Activated T-helper 1 cell treated with anti-CD3 and anti-CD28 coated beads, Interleukin-12 subunit alpha, Interleukin-12 subunit beta, Interleukin-2, Interleukin-4 antibody, amounts not matched to agents 30 ng/mL and 10 ng/mL and 1 ng/mL, durations not matched to agents 14 hours and 24 hours and 36 hours (primary cell): ENCODE data around the gene TEX2. TPM values are rescaled to one million over a fixed set of nuclear protein-coding genes. Genes with fewer than 3 reads are reported as not detected.
"Not testable (repeated sequence)": the region's sequence is repeated elsewhere in the genome, so short reads cannot be mapped to it uniquely, and the experiment has no call there.

ENCODE experiments used
- DNase-seq: peaks from one replicate; pipeline ENCODE4 v3.0.0; 2021; ENCODE audit warnings: low spot score
- H3K27ac Mint-ChIP-seq: one replicate; pipeline ENCODE4 v1.8.0; 2021; ENCODE audit warnings: mild to moderate bottlenecking, mixed read lengths
- H3K27me3 Mint-ChIP-seq: one replicate; pipeline ENCODE4 v1.8.0; 2022; ENCODE audit warnings: mild to moderate bottlenecking, moderate library complexity, mixed read lengths; ENCODE audit not compliant: insufficient read depth
- H3K36me3 Mint-ChIP-seq: one replicate; pipeline ENCODE4 v1.8.0; 2021; ENCODE audit warnings: low read depth, mixed read lengths
- H3K4me1 Mint-ChIP-seq: one replicate; pipeline ENCODE4 v1.8.0; 2021; ENCODE audit warnings: low read depth, mixed read lengths
- H3K4me3 Mint-ChIP-seq: one replicate; pipeline ENCODE4 v1.8.0; 2021; ENCODE audit warnings: mild to moderate bottlenecking, moderate library complexity, mixed read lengths
- H3K9me3 Mint-ChIP-seq: one replicate; pipeline ENCODE4 v1.8.0; 2021; ENCODE audit warnings: mixed read lengths
- intact Hi-C: fragments of 100-400 bp; cut with micrococcal nuclease; formaldehyde crosslinking; loops from one replicate; pipeline ENCODE4 v1.15.1; 2024
- total RNA-seq: library from RNA; stranded (reverse); gene quantifications from 2 replicates; pipeline ENCODE4 v1.2.3, GENCODE V29; 2022

The TEX2 gene
- total RNA-seq, 1 donor from 2014 or later: 20.6 TPM

DNA sequence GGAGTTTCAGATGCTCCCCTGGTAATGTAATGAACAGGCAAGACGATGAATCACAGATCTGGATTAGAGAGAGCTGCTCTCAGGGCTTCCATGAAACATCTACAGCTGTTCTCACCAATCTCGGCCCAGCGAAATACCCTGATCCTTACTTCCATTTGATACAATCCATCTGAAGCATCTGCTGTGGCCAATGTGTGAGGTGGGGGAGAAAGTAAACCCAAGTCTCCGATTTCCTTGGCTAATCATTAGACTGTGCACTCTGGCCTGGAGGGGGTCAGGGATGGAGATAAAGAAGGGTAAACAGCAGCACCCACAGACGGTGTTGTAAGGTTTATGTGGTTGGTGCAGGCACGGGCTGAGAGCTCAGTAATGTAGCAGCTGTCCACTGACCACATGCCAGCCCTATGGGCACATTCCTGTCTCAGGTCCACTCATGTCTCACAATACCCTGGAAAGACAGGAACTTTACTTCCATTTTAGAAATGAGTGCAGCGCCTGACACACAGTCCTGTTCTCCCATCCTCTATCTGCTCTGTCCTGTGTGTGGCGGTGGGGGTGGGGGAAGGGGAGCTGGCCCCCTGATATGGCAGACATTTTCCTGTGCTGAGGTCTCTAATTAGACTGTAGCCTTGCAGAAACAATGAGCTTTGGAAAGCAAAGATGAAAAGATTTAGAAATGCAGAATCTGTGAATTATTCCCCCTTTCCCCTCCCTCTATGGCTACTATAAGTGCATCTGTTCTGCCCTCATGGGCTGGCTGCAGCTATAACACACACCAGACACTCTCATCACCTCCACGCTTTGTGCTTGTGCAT, 84.8 kb downstream of the TEX2 start:
- no peak for DNase-seq
- Mint-ChIP-seq H3K9me3 (no peaks in the 10 kb centered on the region), H3K4me3 (no peak overlapping the region), H3K27me3 (no peaks in the 10 kb centered on the region), H3K27ac (no peak overlapping the region), H3K36me3 (peaks cover 3% of the 10 kb centered on the region), H3K4me1 (no peaks in the 10 kb centered on the region)
- intact Hi-C loops: no loop called here

DNA sequence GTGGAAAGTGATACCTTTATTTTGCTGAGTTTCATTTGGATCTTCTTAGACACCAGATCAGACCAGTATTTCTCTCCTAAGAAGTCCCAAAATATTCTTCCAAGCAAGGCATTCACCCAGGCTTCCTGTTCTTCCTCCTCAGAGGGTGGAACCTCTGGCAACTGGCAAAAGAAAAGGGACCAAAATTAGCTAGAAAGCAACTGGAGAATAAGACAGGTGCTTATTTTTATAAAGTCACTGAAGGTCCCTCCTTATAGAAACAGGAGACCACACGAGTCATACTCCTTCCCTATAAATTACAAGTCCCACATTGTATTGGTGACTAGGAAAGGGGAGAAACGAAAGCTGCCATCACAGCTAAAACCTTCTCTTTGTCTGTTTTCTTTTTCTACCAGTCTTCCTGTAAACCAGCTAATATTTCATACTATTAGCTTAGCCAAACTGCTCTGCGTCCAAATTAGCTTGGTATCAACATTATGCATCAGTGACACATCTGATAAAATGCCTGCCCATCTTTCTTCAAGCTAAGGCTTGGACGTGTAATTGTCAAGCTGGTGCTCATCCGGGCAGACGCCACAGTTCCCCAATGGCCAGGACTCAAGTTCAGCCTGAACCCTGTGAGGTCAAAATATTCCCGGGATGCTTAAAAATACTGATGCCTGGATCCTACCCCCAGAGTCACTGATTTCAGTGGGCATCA, 85.6 kb downstream of the TEX2 start:
- H3K4me3 Mint-ChIP-seq: no peak overlapping the region

DNA sequence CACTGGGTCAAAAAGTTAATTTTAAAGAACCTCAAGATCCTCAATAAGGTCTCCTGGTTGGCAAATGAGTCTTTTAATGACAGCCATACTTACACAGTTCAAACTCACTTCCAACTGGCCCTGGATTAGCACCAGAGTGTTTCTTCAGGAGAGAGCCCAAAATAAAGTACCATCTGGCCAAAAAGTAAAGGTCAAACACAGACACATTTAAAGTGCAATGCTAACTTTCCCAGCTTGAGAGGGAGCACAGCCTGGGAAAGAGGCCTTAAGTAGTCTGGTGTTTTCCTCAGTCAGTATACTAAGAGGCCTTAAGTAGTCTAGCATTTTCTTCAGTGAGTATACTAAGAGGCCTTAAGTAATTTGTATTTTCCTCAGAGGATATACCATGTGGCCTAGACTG, 86.5 kb downstream of the TEX2 start:
- Mint-ChIP-seq H3K4me3 (no peak overlapping the region), H3K4me1 (no peaks in the 10 kb centered on the region), H3K27ac (no peak overlapping the region), H3K36me3 (peaks cover 7% of the 10 kb centered on the region), H3K9me3 (no peaks in the 10 kb centered on the region), H3K27me3 (no peaks in the 10 kb centered on the region)
- intact Hi-C loops: no loop called here
- no peak for DNase-seq

More for the DNA sequence above, 85.6 kb downstream of the TEX2 start:
- Mint-ChIP-seq H3K4me1 (no peaks in the 10 kb centered on the region), H3K9me3 (no peaks in the 10 kb centered on the region), H3K36me3 (peaks cover 6% of the 10 kb centered on the region), H3K27me3 (no peaks in the 10 kb centered on the region), H3K27ac (no peak overlapping the region)
- DNase-seq: no peak
- intact Hi-C loops: no loop called here

DNA sequence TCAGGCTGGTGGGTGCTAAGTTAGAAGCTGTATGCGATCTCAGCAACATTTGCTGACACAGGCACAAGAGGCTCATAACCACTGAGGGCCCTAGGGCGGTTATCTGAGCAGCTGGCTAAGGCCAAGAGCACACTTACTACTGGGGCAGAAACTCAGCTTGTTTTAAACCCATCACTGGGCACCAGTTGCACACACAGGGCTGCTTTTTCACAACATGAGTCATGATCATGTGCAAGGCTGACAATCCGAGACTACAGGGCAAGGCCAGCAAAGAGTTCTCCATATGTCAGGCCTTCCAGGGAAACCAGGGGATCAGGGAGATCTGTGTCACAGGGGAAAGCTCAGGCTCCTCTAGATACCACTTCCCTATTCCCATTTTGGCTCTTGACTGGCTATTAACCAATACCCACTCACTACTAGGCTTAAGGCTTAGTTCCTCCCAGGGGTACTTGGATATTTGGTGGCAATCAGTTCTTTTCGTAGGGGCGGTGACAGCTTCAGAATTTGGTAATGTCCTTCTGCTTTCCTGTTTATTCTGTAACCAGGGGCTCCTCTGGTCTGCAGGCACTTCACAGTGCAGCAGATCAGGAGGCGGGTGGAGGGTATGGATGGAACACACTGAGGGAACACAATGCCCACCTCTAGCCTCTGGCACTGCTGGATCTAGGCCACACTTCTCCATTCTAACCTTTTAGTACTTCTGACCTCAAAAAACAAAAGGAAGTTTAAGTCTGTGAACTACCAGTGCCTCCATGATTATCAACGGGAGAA, 88.2 kb downstream of the TEX2 start:
- intact Hi-C loops: no loop called here
- Mint-ChIP-seq H3K36me3 (peaks cover 9% of the 10 kb centered on the region), H3K9me3 (no peaks in the 10 kb centered on the region), H3K27me3 (no peaks in the 10 kb centered on the region), H3K4me1 (no peaks in the 10 kb centered on the region), H3K4me3 (no peak overlapping the region), H3K27ac (no peak overlapping the region)
- no peak for DNase-seq

DNA sequence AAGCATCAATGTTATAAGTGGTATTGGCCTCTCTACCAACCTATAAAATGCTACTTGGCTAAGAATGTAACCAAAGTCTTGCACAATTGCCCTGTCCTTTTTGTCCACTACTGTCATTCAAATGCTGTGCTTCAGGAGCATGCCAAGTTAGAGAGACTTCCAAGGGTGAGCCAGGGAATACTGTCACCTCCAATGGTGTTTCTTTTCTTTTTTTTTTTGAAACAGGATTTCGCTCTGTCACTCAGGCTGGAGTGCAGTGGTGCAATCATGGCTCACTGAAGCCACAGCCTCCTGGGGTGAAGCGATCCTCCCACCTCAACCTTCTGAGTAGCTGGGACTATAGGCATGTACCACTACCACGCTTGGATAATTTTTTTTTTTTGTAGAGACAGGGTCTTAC, 89.4 kb downstream of the TEX2 start:
- no peak for DNase-seq
- intact Hi-C loops: no loop called here
- Mint-ChIP-seq H3K36me3 (peaks cover 8% of the 10 kb centered on the region), H3K27me3 (no peaks in the 10 kb centered on the region), H3K4me1 (no peaks in the 10 kb centered on the region), H3K9me3 (no peaks in the 10 kb centered on the region), H3K27ac (no peak overlapping the region), H3K4me3 (no peak overlapping the region)

DNA sequence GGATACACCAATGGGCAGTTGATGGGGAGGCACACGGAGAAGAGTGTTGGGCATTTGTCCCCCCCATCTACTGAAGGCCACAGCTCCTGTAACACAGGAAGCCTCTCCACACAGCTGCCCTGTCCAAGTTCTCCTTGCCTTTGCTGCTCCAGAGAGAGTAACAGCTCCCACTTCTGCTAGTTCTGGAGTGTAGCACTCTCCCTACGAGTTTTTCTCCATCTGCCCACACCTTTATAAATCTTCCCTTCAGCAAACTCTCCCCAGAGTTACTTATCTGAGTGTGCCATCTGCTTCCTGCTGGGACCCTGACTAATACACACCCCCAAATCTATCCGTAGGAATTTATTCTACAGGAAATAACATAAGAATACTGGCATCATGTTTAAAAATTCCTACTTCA, 90.5 kb downstream of the TEX2 start:
- H3K4me3 Mint-ChIP-seq: no peak overlapping the region
- H3K27me3 Mint-ChIP-seq: no peaks in the 10 kb centered on the region
- intact Hi-C loops: no loop called here
- no peaks in the 10 kb centered on the region for H3K9me3 Mint-ChIP-seq
- peaks cover 6% of the 10 kb centered on the region for H3K36me3 Mint-ChIP-seq
- H3K27ac Mint-ChIP-seq: no peak overlapping the region
- no peaks in the 10 kb centered on the region for H3K4me1 Mint-ChIP-seq
- DNase-seq: no peak

DNA sequence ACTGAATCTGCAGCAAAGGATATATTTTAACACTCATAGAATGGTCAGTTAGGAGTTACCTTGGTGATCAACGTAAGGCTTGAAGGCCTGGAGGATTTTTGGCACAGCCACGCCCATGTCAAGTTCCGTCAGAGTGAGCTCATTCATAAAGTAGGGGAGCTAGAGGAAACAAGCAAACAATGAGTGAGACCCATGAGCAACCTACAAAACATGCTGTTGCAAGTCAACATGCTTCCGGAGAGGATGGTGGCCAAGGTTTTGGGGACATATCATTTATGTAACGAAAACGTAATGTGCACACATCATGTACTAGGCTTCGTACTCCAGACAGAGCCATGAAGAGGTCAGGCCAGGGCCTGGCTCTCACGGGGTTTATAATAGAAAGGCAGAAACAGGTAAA, 92.0 kb downstream of the TEX2 start:
- Mint-ChIP-seq H3K9me3 (no peaks in the 10 kb centered on the region), H3K27me3 (no peaks in the 10 kb centered on the region), H3K4me3 (no peak overlapping the region), H3K27ac (no peak overlapping the region), H3K4me1 (no peaks in the 10 kb centered on the region), H3K36me3 (peaks cover 6% of the 10 kb centered on the region)
- DNase-seq: no peak
- intact Hi-C loops: no loop called here

DNA sequence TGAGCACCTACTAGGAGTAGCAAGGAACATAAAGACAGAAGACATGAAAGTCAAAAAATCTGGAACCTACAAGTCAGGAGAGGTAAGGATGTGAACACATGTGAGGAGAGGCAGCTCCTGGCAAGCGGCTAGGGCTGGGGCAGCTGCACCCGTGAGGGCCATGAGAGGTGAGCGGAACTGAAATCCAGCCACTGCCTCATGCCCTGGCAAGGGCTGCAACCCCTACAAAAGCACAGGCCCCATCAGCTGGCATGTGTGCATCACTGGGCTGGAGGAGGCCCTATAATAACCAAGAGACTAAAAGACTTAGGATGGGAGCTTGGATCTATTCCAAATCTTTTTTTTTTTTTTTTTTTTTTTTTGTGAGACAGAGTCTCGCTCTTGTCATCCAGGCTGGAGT, 92.8 kb downstream of the TEX2 start:
- Mint-ChIP-seq H3K9me3 (no peaks in the 10 kb centered on the region), H3K36me3 (peaks cover 7% of the 10 kb centered on the region), H3K27ac (no peak overlapping the region), H3K4me3 (no peak overlapping the region), H3K27me3 (no peaks in the 10 kb centered on the region), H3K4me1 (no peaks in the 10 kb centered on the region)
- intact Hi-C loops: no loop called here
- DNase-seq: no peak

DNA sequence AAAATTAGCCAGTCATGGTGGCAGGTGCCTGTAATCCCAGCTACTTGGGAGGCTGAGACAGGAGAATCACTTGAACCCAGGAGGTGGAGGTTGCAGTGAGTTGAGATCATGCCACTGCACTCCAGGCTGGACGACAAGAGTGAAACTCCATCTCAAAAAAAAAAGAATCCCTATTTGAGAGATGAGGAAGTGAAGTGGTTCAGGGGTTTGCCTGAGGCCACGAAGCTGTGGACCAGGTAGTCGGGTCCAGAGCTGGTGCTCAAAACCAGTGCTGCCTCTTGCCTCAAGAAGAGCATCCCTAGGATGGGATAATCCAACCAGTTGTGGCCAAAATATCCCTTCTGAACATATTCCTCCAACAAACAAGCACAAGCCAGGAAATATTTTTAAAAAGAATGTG, 95.4 kb downstream of the TEX2 start:
- H3K27ac Mint-ChIP-seq, H3K27me3 Mint-ChIP-seq, intact Hi-C loops, H3K4me1 Mint-ChIP-seq, H3K36me3 Mint-ChIP-seq, H3K9me3 Mint-ChIP-seq, H3K4me3 Mint-ChIP-seq, DNase-seq: not testable (repeated sequence)

DNA sequence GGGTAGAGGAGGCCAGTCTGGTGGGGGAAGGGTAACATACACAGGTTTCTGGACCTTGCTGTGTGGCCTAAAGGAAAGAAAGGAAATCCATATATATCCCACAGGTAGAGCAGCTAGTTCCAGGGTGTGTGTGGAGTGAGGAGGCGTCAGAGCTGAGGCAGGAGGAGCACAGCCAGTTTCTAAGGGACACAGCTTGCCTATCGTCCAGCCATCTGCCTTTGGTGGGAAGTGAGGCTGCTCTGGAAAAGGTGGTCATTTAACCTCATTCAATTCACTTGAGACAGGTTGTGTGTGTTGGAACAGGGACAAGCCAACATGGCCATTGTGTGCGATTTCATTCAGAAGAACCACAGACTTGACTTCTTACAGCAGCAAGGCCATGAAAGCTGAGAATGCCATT, 96.2 kb downstream of the TEX2 start:
- H3K36me3 Mint-ChIP-seq: peaks cover 6% of the 10 kb centered on the region
- intact Hi-C loops: no loop called here
- H3K27me3 Mint-ChIP-seq: no peaks in the 10 kb centered on the region
- DNase-seq: no peak
- H3K4me1 Mint-ChIP-seq: no peaks in the 10 kb centered on the region
- no peak overlapping the region for H3K27ac Mint-ChIP-seq
- H3K9me3 Mint-ChIP-seq: no peaks in the 10 kb centered on the region
- no peak overlapping the region for H3K4me3 Mint-ChIP-seq

DNA sequence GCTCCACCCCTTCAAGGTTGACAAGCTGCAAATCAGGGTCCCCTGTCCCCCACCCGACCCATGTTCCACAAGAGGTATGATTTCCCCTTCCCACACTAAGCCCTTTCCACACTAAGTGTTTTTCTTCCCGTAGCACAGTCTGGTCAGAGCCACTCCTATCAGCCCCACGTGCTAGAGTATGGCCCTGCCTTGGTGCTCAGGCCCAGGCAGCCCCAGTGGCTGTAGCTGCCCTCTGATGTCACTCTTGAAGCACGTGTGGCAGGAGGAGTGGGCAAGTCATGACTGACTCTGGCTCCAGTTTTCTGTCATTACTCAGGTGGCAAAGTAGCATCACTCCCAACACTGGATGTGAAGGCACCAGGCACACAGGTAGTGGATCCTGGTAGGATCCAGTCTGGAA, 97.7 kb downstream of the TEX2 start:
- Mint-ChIP-seq H3K27me3 (no peaks in the 10 kb centered on the region), H3K4me1 (no peaks in the 10 kb centered on the region), H3K4me3 (no peak overlapping the region), H3K27ac (no peak overlapping the region), H3K36me3 (peaks cover 3% of the 10 kb centered on the region), H3K9me3 (no peaks in the 10 kb centered on the region)
- DNase-seq: no peak
- intact Hi-C loops: no loop called here

DNA sequence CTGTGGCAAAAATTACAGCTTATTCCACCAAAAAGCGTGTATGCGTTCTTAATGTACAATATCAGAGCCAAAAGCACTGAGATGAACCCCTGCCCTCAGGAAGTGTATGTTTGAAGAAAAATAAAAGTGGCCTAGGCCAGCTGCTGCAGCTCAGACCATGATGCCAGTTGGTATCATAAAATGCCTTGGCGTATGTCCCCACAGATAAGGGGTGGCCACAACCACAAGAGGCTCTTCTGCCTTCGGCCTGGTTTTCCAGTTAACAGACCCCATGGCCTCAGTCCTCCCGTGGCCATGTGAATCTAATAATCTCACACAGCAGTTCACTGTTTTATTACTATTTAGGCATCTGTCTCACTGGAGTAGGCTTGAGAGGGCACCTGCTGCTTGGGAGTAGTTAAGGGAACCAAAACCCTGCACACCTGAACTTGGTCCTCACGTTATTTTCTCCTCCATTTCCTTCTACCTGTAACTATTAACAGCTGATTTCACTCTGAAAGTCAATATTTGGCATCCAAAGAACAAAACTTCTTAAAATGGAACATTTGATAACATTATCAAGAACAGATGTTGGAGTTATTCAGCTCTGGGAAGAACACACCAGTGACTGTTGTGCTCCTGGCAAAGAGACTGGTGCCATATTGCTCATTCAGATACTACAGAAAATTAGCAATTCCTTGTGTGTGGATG, 98.3 kb downstream of the TEX2 start:
- Mint-ChIP-seq H3K4me3 (no peak overlapping the region), H3K36me3 (peaks cover 3% of the 10 kb centered on the region), H3K9me3 (no peaks in the 10 kb centered on the region), H3K27me3 (no peaks in the 10 kb centered on the region), H3K4me1 (no peaks in the 10 kb centered on the region), H3K27ac (no peak overlapping the region)
- intact Hi-C loops: no loop called here
- DNase-seq: no peak

DNA sequence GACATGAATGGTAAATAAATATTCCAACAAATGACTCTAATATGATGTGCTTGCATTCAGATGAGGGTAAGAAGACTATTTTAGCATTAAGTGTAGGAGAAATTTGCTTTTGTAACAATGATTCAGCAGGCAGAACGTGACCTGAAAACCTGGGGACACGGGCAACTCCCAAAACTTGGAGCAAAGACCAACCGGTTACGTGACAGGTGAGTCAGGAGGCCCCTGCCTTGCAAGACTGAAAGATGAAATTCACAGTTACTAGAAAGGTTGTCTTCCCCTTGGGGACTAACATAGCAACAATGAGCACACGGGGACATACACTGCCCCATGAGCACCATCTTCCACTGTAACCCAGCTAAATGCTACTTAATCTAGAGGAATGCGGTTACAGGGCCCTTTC, 99.6 kb downstream of the TEX2 start:
- intact Hi-C loops: no loop called here
- Mint-ChIP-seq H3K9me3 (no peaks in the 10 kb centered on the region), H3K27me3 (no peaks in the 10 kb centered on the region), H3K36me3 (peaks cover 3% of the 10 kb centered on the region), H3K4me3 (no peak overlapping the region), H3K27ac (no peak overlapping the region), H3K4me1 (no peaks in the 10 kb centered on the region)
- no peak for DNase-seq
